ENCODE results near the gene CCR1.

CCR1 gene

DNA sequence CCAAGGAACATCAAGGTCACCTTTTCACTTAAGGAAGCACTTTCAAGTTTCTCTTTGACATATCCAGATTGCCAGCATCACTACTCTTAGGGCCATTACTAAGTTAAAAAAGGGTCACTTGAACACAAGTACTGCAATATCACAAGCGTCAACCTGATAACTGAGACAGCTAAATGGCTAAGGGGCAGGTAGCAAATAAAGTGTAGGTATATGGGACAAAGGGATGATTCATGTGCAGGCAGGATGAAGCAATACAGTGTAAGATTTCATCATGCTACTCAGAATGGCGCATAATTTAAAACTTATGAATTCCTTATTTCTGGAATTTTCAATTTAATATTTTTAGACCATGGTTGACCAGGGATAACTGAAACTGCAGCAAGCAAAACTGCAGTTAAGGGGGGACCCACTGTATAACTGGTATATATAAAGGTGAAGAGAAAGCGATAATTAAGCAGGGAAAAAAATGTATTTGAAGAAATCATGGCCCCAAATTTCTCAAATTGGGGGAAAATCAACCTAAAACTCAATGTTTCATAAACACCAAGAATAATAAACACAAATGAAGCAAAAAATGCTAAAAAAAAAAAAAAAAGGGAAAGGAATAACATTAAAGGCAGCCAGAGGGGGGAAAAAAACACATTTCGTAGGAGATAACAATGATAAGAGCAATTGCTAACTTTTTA is 13.1 kb downstream of the CCR1 start:
- no peak overlapping the region for H3K4me3 ChIP-seq (ENCODE audit: low read depth, low read length)
- no peak for DNase-seq (ENCODE audit: low read depth)
- TF ChIP-seq, protein P1, sequence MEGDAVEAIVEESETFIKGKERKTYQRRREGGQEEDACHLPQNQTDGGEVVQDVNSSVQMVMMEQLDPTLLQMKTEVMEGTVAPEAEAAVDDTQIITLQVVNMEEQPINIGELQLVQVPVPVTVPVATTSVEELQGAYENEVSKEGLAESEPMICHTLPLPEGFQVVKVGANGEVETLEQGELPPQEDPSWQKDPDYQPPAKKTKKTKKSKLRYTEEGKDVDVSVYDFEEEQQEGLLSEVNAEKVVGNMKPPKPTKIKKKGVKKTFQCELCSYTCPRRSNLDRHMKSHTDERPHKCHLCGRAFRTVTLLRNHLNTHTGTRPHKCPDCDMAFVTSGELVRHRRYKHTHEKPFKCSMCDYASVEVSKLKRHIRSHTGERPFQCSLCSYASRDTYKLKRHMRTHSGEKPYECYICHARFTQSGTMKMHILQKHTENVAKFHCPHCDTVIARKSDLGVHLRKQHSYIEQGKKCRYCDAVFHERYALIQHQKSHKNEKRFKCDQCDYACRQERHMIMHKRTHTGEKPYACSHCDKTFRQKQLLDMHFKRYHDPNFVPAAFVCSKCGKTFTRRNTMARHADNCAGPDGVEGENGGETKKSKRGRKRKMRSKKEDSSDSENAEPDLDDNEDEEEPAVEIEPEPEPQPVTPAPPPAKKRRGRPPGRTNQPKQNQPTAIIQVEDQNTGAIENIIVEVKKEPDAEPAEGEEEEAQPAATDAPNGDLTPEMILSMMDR (IDR thresholded peaks at IDR 0.05; ENCODE audit: insufficient read depth, low read depth, low read length, missing control alignments) = no peak

DNA sequence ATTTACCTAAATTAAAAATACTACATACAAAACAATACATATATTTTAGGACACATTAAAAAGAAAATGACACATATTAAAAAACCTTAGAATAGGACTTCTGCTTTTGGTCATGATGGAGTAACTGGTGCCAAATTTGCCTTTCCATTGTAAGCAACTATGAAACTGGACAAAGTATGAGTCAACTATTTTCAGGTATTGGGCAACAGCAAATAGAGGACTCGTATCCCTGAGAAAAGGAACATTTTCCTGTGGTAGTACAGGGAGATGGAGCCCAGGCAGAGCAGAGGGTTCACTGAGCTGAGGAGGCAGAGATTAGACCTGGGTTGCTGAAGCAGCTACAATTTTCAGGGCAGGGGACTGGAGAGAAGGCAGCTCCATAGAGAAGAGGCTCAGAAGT is 14.7 kb downstream of the CCR1 start:
- no peak for DNase-seq (ENCODE audit: low read depth)
- no peak overlapping the region for H3K4me3 ChIP-seq (ENCODE audit: low read depth, low read length)
- TF ChIP-seq, protein P1 (IDR thresholded peaks at IDR 0.05; ENCODE audit: insufficient read depth, low read depth, low read length, missing control alignments) = no peak

DNA sequence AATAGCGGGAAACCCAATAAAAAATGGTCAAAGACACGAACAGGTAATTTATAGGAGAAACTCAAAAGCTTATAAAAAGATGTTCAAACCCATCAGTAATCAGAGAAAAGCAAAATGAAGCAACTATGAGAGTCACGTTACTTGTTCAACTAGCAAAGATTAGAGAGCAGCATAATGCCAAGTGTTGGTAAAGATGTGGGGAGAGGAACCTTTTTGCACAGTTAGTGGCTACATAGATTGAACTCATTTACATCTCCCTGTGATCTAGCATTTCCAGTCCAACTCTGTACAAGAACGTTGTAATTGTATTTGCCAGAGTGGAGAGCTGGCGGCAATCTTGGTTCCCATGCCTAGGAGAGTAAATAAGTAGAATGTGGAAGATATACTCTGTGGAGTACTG is 15.2 kb downstream of the CCR1 start:
- H3K4me3 ChIP-seq (ENCODE audit: low read depth, low read length) = no peak overlapping the region
- no peak for DNase-seq (ENCODE audit: low read depth)
- TF ChIP-seq, protein P1 (IDR thresholded peaks at IDR 0.05; ENCODE audit: insufficient read depth, low read depth, low read length, missing control alignments) = no peak

DNA sequence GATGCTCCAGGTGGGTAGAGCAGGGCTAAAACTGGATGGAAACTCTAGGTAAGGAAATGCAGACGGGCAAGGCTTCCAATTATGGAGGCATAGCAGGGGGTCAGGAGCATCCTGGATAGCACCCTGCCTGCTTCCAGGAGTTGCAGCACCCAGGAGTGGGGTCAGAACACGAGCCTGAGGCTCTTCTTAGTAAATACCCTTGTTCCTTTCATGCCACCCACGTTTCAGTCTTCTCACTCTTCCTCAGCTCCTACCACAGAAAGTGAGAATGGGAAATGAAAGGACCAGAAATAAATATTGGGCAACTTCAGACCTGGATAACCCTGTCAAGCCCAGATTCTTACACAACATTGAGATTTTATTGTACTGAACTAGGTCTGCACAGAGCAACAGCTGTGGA is 16.4 kb downstream of the CCR1 start:
- H3K4me3 ChIP-seq (ENCODE audit: low read depth, low read length) = no peak overlapping the region
- TF ChIP-seq, protein P1 (IDR thresholded peaks at IDR 0.05; ENCODE audit: insufficient read depth, low read depth, low read length, missing control alignments) = no peak
- no peak for DNase-seq (ENCODE audit: low read depth)

DNA sequence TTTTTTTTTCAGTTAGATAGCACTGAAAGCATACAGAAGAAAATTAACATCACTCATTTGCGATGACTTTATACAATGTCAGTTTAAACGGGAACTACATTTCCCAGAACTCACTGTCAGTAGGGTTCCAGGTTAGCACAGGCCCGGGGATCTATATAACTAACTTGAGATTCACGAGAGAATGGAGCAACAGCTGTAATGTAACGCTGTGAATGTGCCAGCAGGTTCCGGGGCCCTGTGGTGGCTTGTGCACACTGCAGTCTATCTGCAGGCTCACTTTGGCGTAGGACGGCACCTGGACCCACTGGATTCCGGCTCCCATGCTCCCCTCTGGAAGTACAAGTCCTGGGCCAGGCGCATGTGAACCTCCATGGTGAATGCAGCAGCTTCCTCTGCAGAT is 19.4 kb downstream of the CCR1 start:
- TF ChIP-seq, protein P1 (IDR thresholded peaks at IDR 0.05; ENCODE audit: insufficient read depth, low read depth, low read length, missing control alignments) = no peak
- H3K4me3 ChIP-seq (ENCODE audit: low read depth, low read length) = no peak overlapping the region
- no peak for DNase-seq (ENCODE audit: low read depth)

DNA sequence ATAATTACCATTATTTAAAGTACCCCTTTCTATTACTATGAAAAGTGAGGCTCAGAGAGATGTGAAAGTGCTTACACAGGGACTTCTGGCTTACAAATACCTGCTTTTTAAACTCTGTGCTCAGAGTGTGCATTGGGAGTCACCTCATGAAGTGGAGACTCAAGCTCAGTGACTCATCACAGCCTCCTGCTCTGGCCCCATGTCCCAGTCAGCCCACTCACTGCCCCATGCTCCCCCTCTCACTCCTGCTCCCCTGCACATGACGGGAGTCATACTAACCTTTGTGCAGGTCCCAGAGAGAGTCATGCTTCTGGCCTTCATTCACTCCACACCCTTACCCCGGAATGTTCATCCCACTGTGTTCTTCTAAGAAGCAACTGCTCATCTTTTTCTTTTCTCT is 20.2 kb downstream of the CCR1 start:
- peak; percentile 50 for DNase-seq (ENCODE audit: low read depth)

More for the DNA sequence above, 20.2 kb downstream of the CCR1 start:
- H3K4me3 ChIP-seq (ENCODE audit: low read depth, low read length) = no peak overlapping the region
- TF ChIP-seq, protein P1 (IDR thresholded peaks at IDR 0.05; ENCODE audit: insufficient read depth, low read depth, low read length, missing control alignments) = no peak

Measured in GM12865 (cell line).